ENCODE measurements around the gene TFAP2B.

GRCh38 chr6:50829049-50829448 is 10.4 kb downstream of the TFAP2B start:
- TF ChIP-seq CTCF (IDR thresholded peaks at IDR 0.05) (no peak), POLR2A (IDR thresholded peaks at IDR 0.05) (no peak)
